Suprapubic skin (tissue), 4 donors: ENCODE measurements around the gene PRSS56. TPM values are rescaled to one million over a fixed set of nuclear protein-coding genes. Genes with fewer than 3 reads are reported as not detected.

Experiments used
- DNase-seq, 2 donors: peaks; one replicate each; pipeline ENCODE4 v3.0.0-alpha.2; 2019; ENCODE audit warnings: low spot score in 2 of 2
- H3K27ac ChIP-seq: fragments of 200-600 bp; sonication (generic); one replicate; pipeline ENCODE4 v1.5.1; 2019
- H3K27me3 ChIP-seq: fragments of 200-600 bp; sonication (generic); one replicate; pipeline ENCODE4 v1.5.1; 2019
- H3K36me3 ChIP-seq: fragments of 200-600 bp; sonication (generic); one replicate; pipeline ENCODE4 v1.5.1; 2019
- H3K4me1 ChIP-seq: fragments of 200-600 bp; sonication (generic); one replicate; pipeline ENCODE4 v1.5.1; 2019
- H3K4me3 ChIP-seq: fragments of 200-600 bp; sonication (generic); one replicate; pipeline ENCODE4 v1.5.1; 2019; ENCODE audit warnings: mild to moderate bottlenecking
- H3K9me3 ChIP-seq: fragments of 200-600 bp; sonication (generic); one replicate; pipeline ENCODE4 v1.5.1; 2019
- EP300 ChIP-seq: sonication (generic); formaldehyde crosslinking; IDR thresholded peaks from one replicate; pipeline ENCODE4 v1.6.1; 2017; ENCODE audit warnings: antibody characterized with exemption
- POLR2A ChIP-seq, 2 donors: fragments of 450-650 bp; IDR thresholded peaks; one replicate each; pipeline ENCODE4 v1.6.1; 2017; ENCODE audit warnings: antibody characterized with exemption in 2 of 2, mild to moderate bottlenecking in 2 of 2, moderate library complexity in 2 of 2
- POLR2AphosphoS5 ChIP-seq, 3 donors: sonication (generic); formaldehyde crosslinking; IDR thresholded peaks; one replicate each; pipeline ENCODE4 v1.6.1; 2017; ENCODE audit warnings: antibody characterized with exemption in 3 of 3
- WGBS: methylation state at CpG from one replicate; pipeline ENCODE4 v1.1.5; 2018; 5-methylcytosine and 5-hydroxymethylcytosine counted together
- total RNA-seq, 4 donors: library from RNA; depleted of rRNA; stranded (reverse); fragments of >200 nt; gene quantifications; one replicate each; pipeline ENCODE4 v1.1.0, GENCODE V29; 2016
- TF ChIP-seq, protein P1 (sequence below), 2 donors: fragments of 200-600 bp in 1 of 2; fragments of 450-650 bp in 1 of 2; sonication (generic) in 1 of 2; IDR thresholded peaks; one replicate each; pipeline ENCODE4 v1.5.1; 2016 to 2019; ENCODE audit warnings: antibody characterized with exemption in 2 of 2, mild to moderate bottlenecking in 1 of 2, moderate library complexity in 1 of 2

PRSS56 gene
- not detected for total RNA-seq

GRCh38 chr2:232519581-232520438 lies at the start of gene PRSS56:
Gene PRSS56 (plus strand): TSS chr2:232520388. CDS start chr2:232520599, 211 bp downstream.
- H3K36me3 ChIP-seq: no peaks in the 10 kb centered on the region
- no peaks in the 10 kb centered on the region for H3K9me3 ChIP-seq
- 62% methylated on average over 18 of the region's 19 CpGs for WGBS
- H3K27me3 ChIP-seq: peaks cover 68% of the 10 kb centered on the region
- no peak within 1 kb of the TSS for H3K4me3 ChIP-seq
- DNase-seq: no peak
- no peak within 1 kb of the TSS for H3K27ac ChIP-seq
- peaks cover 28% of the 10 kb centered on the region for H3K4me1 ChIP-seq
- TF ChIP-seq POLR2A (IDR thresholded peaks at IDR 0.05) (no peak), EP300 (no peak), POLR2AphosphoS5 (IDR thresholded peaks at IDR 0.05) (no peak)
- TF ChIP-seq, protein P1, sequence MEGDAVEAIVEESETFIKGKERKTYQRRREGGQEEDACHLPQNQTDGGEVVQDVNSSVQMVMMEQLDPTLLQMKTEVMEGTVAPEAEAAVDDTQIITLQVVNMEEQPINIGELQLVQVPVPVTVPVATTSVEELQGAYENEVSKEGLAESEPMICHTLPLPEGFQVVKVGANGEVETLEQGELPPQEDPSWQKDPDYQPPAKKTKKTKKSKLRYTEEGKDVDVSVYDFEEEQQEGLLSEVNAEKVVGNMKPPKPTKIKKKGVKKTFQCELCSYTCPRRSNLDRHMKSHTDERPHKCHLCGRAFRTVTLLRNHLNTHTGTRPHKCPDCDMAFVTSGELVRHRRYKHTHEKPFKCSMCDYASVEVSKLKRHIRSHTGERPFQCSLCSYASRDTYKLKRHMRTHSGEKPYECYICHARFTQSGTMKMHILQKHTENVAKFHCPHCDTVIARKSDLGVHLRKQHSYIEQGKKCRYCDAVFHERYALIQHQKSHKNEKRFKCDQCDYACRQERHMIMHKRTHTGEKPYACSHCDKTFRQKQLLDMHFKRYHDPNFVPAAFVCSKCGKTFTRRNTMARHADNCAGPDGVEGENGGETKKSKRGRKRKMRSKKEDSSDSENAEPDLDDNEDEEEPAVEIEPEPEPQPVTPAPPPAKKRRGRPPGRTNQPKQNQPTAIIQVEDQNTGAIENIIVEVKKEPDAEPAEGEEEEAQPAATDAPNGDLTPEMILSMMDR (IDR thresholded peaks at IDR 0.05): no peak

GRCh38 chr2:232473467-232473890 lies 46.7 kb upstream of the PRSS56 start:
- DNase-seq: no peak
- WGBS: 26% methylated on average over 6 of the region's 6 CpGs
- Histone ChIP-seq H3K36me3 (no peaks in the 10 kb centered on the region), H3K27me3 (peaks cover 35% of the 10 kb centered on the region), H3K4me1 (no peaks in the 10 kb centered on the region), H3K27ac (no peak overlapping the region), H3K9me3 (no peaks in the 10 kb centered on the region), H3K4me3 (no peak overlapping the region)
- no peak for TF ChIP-seq EP300
- no peak for TF ChIP-seq POLR2A (IDR thresholded peaks at IDR 0.05)
- no peak for TF ChIP-seq POLR2AphosphoS5 (IDR thresholded peaks at IDR 0.05)
- TF ChIP-seq, protein P1 (IDR thresholded peaks at IDR 0.05): no peak

- DNase-seq: peak in 1 of 2 donors; percentile 38
- Histone ChIP-seq H3K27me3 (peaks cover 47% of the 10 kb centered on the region), H3K9me3 (no peaks in the 10 kb centered on the region), H3K27ac (no peak overlapping the region), H3K4me3 (no peak overlapping the region), H3K4me1 (no peaks in the 10 kb centered on the region), H3K36me3 (no peaks in the 10 kb centered on the region)
- TF ChIP-seq, protein P1 (IDR thresholded peaks at IDR 0.05): no peak
- TF ChIP-seq POLR2AphosphoS5 (IDR thresholded peaks at IDR 0.05) (no peak), EP300 (no peak), POLR2A (IDR thresholded peaks at IDR 0.05) (no peak)
- WGBS: 58% methylated on average over 2 of the region's 2 CpGs
Measured at GRCh38 chr2:232476045-232476444, 44.1 kb upstream of the PRSS56 start.

DNA sequence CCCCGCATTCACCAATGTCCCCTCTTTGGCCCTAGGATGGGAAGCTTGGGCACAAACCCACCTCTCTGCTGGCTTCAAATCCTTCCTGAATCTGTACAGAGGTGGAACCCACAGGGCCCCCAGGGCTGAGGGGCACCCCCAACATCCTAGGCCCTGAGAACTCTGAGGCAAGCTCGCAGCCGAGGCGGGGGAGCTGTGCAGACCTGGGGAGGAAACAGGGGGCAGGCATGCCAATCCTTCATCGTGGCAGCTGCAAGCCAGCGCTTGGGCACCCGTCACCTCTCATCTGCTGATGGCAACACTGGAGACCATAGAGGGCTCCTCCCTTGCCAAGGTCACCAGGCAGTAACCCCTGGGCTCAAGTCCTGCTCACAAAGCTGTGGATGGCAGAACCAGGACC lies 43.4 kb upstream of the PRSS56 start:
- TF ChIP-seq EP300: no peak
- TF ChIP-seq POLR2A (IDR thresholded peaks at IDR 0.05): no peak
- no peak for TF ChIP-seq POLR2AphosphoS5 (IDR thresholded peaks at IDR 0.05)
- TF ChIP-seq, protein P1 (IDR thresholded peaks at IDR 0.05): no peak
- no peak overlapping the region for H3K27ac ChIP-seq
- H3K4me3 ChIP-seq: no peak overlapping the region
- H3K36me3 ChIP-seq: no peaks in the 10 kb centered on the region
- DNase-seq: peak in 1 of 2 donors; percentile 55
- no peaks in the 10 kb centered on the region for H3K9me3 ChIP-seq
- WGBS: 83% methylated on average over 1 of the region's 7 CpGs
- H3K27me3 ChIP-seq: peaks cover 50% of the 10 kb centered on the region
- no peaks in the 10 kb centered on the region for H3K4me1 ChIP-seq

GRCh38 chr2:232477751-232478510 lies 42.3 kb upstream of the PRSS56 start:
- no peak overlapping the region for H3K27ac ChIP-seq
- no peaks in the 10 kb centered on the region for H3K9me3 ChIP-seq
- peaks cover 61% of the 10 kb centered on the region for H3K27me3 ChIP-seq
- WGBS: 94% methylated on average over 5 of the region's 13 CpGs
- no peaks in the 10 kb centered on the region for H3K4me1 ChIP-seq
- peak; percentile 32 to 64 for DNase-seq
- H3K4me3 ChIP-seq: no peak overlapping the region
- H3K36me3 ChIP-seq: no peaks in the 10 kb centered on the region
- TF ChIP-seq, protein P1 (IDR thresholded peaks at IDR 0.05): no peak
- no peak for TF ChIP-seq POLR2AphosphoS5 (IDR thresholded peaks at IDR 0.05)
- TF ChIP-seq POLR2A (IDR thresholded peaks at IDR 0.05): no peak
